ENCODE data around the gene HTR3A. TPM values are rescaled to one million over a fixed set of nuclear protein-coding genes. Genes with fewer than 3 reads are reported as not detected.

HTR3A gene
- total and polyA plus RNA-seq, 2 of the 13 experiments (the other 11 are each of a cell fraction or from before 2014, with no cell fraction given), result not detected

- ChIA-PET CTCF (ENCODE audit: low intra/inter-chr PET ratio, low total read pairs) (no interaction called here), POLR2A (no interaction called here)
- DNase-seq (ENCODE audit: low spot score), result no peak
- in situ Hi-C loops (cut with HindIII; ENCODE audit: extremely low pct_ligation_motif_present, low pct_unique_long_range_greater_than_20kb) (no loop called here), intact Hi-C loops (cut with micrococcal nuclease; ENCODE audit: unreplicated experiment) (no loop called here)
- Histone ChIP-seq H3K9me3 (ENCODE audit: low read length) (no peaks in the 10 kb centered on the region), H3K36me3 (replicated peaks in 1 of 2; ENCODE audit: control insufficient read depth in 1 of 2, insufficient read depth in 2 of 2, low read length in 2 of 2) (no peaks in the 10 kb centered on the region), H3K27me3 (ENCODE audit: control insufficient read depth in 1 of 2, insufficient read depth in 2 of 2, low read length in 2 of 2) (peaks cover 9 to 33% of the 10 kb centered on the region in 2 experiments; a peak in 4 of 5 replicates), H3K4me2 (ENCODE audit: low read depth, low read length) (no peak overlapping the region), H3K9ac (ENCODE audit: insufficient read depth, low read depth, low read length) (no peak overlapping the region), H4K20me1 (ENCODE audit: insufficient read depth, low read length) (no peaks in the 10 kb centered on the region), H3K4me3 (replicated peaks in 1 of 3; ENCODE audit: insufficient read depth in 1 of 3, low read depth in 2 of 3, low read length in 3 of 3) (no peak overlapping the region), H3K79me2 (ENCODE audit: insufficient read depth, low read length) (no peaks in the 10 kb centered on the region), H3K27ac (ENCODE audit: extremely low read length, insufficient read depth, low read length) (no peak overlapping the region), H3K4me1 (ENCODE audit: insufficient read depth, low read length) (no peaks in the 10 kb centered on the region), H2AFZ (ENCODE audit: low read length) (no peak overlapping the region)
- FAIRE-seq, result no peak
- BruUV-seq (replicated peaks), result no TSS peak
- WGBS (ENCODE audit: low lambda C conversion rate), result 3% methylated on average over 4 of the region's 4 CpGs
- ATAC-seq, result no peak
- TF ChIP-seq RAD51 (IDR thresholded peaks at IDR 0.05; ENCODE audit: borderline replicate concordance) (no peak), MAF1 (CRISPR knock-in tag; IDR thresholded peaks at IDR 0.05; ENCODE audit: borderline replicate concordance) (no peak), ZNF572 (CRISPR knock-in tag; IDR thresholded peaks at IDR 0.05) (no peak), MXI1 (IDR thresholded peaks at IDR 0.05; ENCODE audit: borderline replicate concordance, low read depth, low read length) (no peak), ZNF749 (CRISPR knock-in tag; IDR thresholded peaks at IDR 0.05; ENCODE audit: borderline replicate concordance) (no peak), ZNF430 (CRISPR knock-in tag; IDR thresholded peaks at IDR 0.05) (no peak), ZNF12 (CRISPR knock-in tag; IDR thresholded peaks at IDR 0.05) (no peak), ZNF562 (CRISPR knock-in tag; IDR thresholded peaks at IDR 0.05; ENCODE audit: borderline replicate concordance) (no peak), ZNF772 (CRISPR knock-in tag; IDR thresholded peaks at IDR 0.05) (no peak), ZNF296 (CRISPR knock-in tag; conservative IDR thresholded peaks at IDR 0.05) (no peak), ZNF280D (CRISPR knock-in tag; IDR thresholded peaks at IDR 0.05) (no peak), ZNF333 (CRISPR knock-in tag; IDR thresholded peaks at IDR 0.05; ENCODE audit: borderline replicate concordance) (no peak), POLR2AphosphoS5 (IDR thresholded peaks at IDR 0.05; ENCODE audit: low read depth, low read length) (no peak), ZNF251 (CRISPR knock-in tag; IDR thresholded peaks at IDR 0.05) (no peak), ZFX (CRISPR knock-in tag; IDR thresholded peaks at IDR 0.05; ENCODE audit: low read depth) (no peak)
Measured at GRCh38 chr11:113985906-113986305, 11.0 kb downstream of the HTR3A start.

Data from HepG2 (cell line).